Measurements from ENCODE around the gene TP53AIP1.
"Not testable (repeated sequence)": the region's sequence is repeated elsewhere in the genome, so short reads cannot be mapped to it uniquely, and the experiment has no call there.

Gene TP53AIP1

GRCh38 chr11:128924510-128925249 lies 18.0 kb downstream of the TP53AIP1 start:
- no peak for DNase-seq

- DNase-seq, result no peak
Observed at GRCh38 chr11:128924104-128924503, 18.6 kb downstream of the TP53AIP1 start.

- DNase-seq, result no peak
Observed at GRCh38 chr11:128921793-128922192, 20.9 kb downstream of the TP53AIP1 start.

GRCh38 chr11:128920666-128921065 lies 22.0 kb downstream of the TP53AIP1 start:
- DNase-seq, result no peak

- not testable (repeated sequence) for DNase-seq
Observed at GRCh38 chr11:128919635-128920034, 23.0 kb downstream of the TP53AIP1 start.

GRCh38 chr11:128919216-128919615 lies 23.5 kb downstream of the TP53AIP1 start:
- DNase-seq, result no peak

GRCh38 chr11:128917144-128917724 lies 25.4 kb downstream of the TP53AIP1 start:
- no peak for DNase-seq

- DNase-seq, result no peak
Observed at GRCh38 chr11:128916681-128917080, 26.0 kb downstream of the TP53AIP1 start.

GRCh38 chr11:128916037-128916572 lies 26.6 kb downstream of the TP53AIP1 start:
- DNase-seq, result no peak

GRCh38 chr11:128915149-128915521 lies 27.5 kb downstream of the TP53AIP1 start:
- DNase-seq, result no peak

GRCh38 chr11:128914216-128915148 lies 28.2 kb downstream of the TP53AIP1 start:
- DNase-seq, result no peak

GRCh38 chr11:128913806-128914205 lies 28.9 kb downstream of the TP53AIP1 start:
- DNase-seq, result no peak

- DNase-seq, result no peak
Observed at GRCh38 chr11:128911701-128912100, 31.0 kb downstream of the TP53AIP1 start.

- no peak for DNase-seq
Observed at GRCh38 chr11:128911239-128911638, 31.4 kb downstream of the TP53AIP1 start.

- no peak for DNase-seq
Observed at GRCh38 chr11:128910576-128910975, 32.1 kb downstream of the TP53AIP1 start.

GRCh38 chr11:128909438-128910125 lies 33.1 kb downstream of the TP53AIP1 start:
- DNase-seq, result no peak

- peak; percentile 34 for DNase-seq
Observed at GRCh38 chr11:128908391-128909246, 34.1 kb downstream of the TP53AIP1 start.

- no peak for DNase-seq
Observed at GRCh38 chr11:128907585-128907984, 35.1 kb downstream of the TP53AIP1 start.

- DNase-seq, result no peak
Observed at GRCh38 chr11:128906185-128907050, 36.3 kb downstream of the TP53AIP1 start.

GRCh38 chr11:128905345-128906184 lies 37.1 kb downstream of the TP53AIP1 start:
- peak; percentile 63 for DNase-seq

All from CD4-positive, alpha-beta T cell treated with Interleukin-17A for 4 hours (primary cell).